Mucosa of gallbladder (tissue), 1 donor: ENCODE data around the gene LRFN4. TPM values are rescaled to one million over a fixed set of nuclear protein-coding genes. Genes with fewer than 3 reads are reported as not detected.

Experiments used
- DNase-seq: peaks from one replicate; pipeline ENCODE4 v3.0.0-alpha.2; 2020; ENCODE audit warnings: low spot score
- total RNA-seq: library from RNA; stranded (reverse); gene quantifications from one replicate; pipeline ENCODE4 v1.2.1, GENCODE V29; 2021
- donor health status: DM: no; HTN: no; CAD: no.

Gene LRFN4
- total RNA-seq, 1 donor from 2014 or later: 7.3 TPM

GRCh38 chr11:66858186-66858938 lies 1.5 kb downstream of the LRFN4 start:
- no peak for DNase-seq

GRCh38 chr11:66858939-66859685 lies 2.2 kb downstream of the LRFN4 start:
- DNase-seq: no peak

- no peak for DNase-seq
Observed at GRCh38 chr11:66859686-66860448, 3.0 kb downstream of the LRFN4 start.

- no peak for DNase-seq
Observed at GRCh38 chr11:66860449-66860831, 3.6 kb downstream of the LRFN4 start.

GRCh38 chr11:66861038-66861773 lies 4.3 kb downstream of the LRFN4 start:
- DNase-seq: no peak

GRCh38 chr11:66861774-66862558 lies 5.1 kb downstream of the LRFN4 start:
- DNase-seq: no peak

GRCh38 chr11:66862559-66863037 lies 5.7 kb downstream of the LRFN4 start:
- no peak for DNase-seq

GRCh38 chr11:66863428-66864125 lies 6.7 kb downstream of the LRFN4 start:
- DNase-seq: no peak

GRCh38 chr11:66864172-66864901 lies 7.5 kb downstream of the LRFN4 start:
- no peak for DNase-seq

- no peak for DNase-seq
Observed at GRCh38 chr11:66864924-66865697, 8.2 kb downstream of the LRFN4 start.

- DNase-seq: no peak
Observed at GRCh38 chr11:66866007-66866406, 9.1 kb downstream of the LRFN4 start.

GRCh38 chr11:66866511-66866986 lies 9.7 kb downstream of the LRFN4 start:
- no peak for DNase-seq

GRCh38 chr11:66867425-66868040 lies 10.7 kb downstream of the LRFN4 start:
- no peak for DNase-seq

GRCh38 chr11:66868082-66868725 lies 11.3 kb downstream of the LRFN4 start:
- DNase-seq: no peak

- DNase-seq: peak; percentile 45
Observed at GRCh38 chr11:66868726-66869566, 12.1 kb downstream of the LRFN4 start.

GRCh38 chr11:66869567-66869870 lies 12.7 kb downstream of the LRFN4 start:
- DNase-seq: no peak

- DNase-seq: no peak
Observed at GRCh38 chr11:66870131-66870530, 13.3 kb downstream of the LRFN4 start.
